B cell (primary cell): Measurements from ENCODE around the gene TEKT2. TPM values are rescaled to one million over a fixed set of nuclear protein-coding genes. Genes with fewer than 3 reads are reported as not detected.
A peak's percentile ranks its signal among the peaks of the same experiment; 100 is the strongest.

Experiments
- ATAC-seq: fragments of 200-7000 bp; cut with Tn5 transposase; one replicate; pipeline ENCODE4 v1.10.0; 2021; ENCODE audit warnings: low read depth, mild to moderate bottlenecking, moderate number of reproducible peaks, moderate library complexity
- CTCF ChIA-PET: fragments of 350-600 bp; sonication (Branson Sonifier 250); formaldehyde crosslinking; loops from one replicate; lab custom pipeline; 2021; ENCODE audit warnings: antibody characterized with exemption, inconsistent platforms; lab: Charles Lee
- POLR2A ChIA-PET: fragments of 350-600 bp; sonication (Branson Sonifier 250); formaldehyde crosslinking; loops from one replicate; lab custom pipeline; 2021; ENCODE audit warnings: antibody characterized with exemption; lab: Charles Lee
- DNase-seq: peaks from one replicate; pipeline ENCODE4 v3.0.0; 2013
- H2AFZ ChIP-seq: 2 replicates; pipeline ENCODE4 v1.6.1; 2012; ENCODE audit warnings: mild to moderate bottlenecking, low read depth, low read length; ENCODE audit not compliant: insufficient read depth, poor library complexity, severe bottlenecking
- H3K27ac ChIP-seq, 2 donors: 1 replicate in 1 of 2; 2 replicates in 1 of 2; pipeline ENCODE4 v1.5.1; 2012 to 2013; ENCODE audit warnings: low read length in 2 of 2, mild to moderate bottlenecking in 2 of 2, moderate library complexity in 1 of 2
- H3K27me3 ChIP-seq, 4 experiments: fragments of 200-600 bp in 1 of 4; sonication (generic) in 1 of 4; replicated peaks in 1 of 4; 1 replicate in 2 of 4; 2 replicates in 2 of 4; pipeline versions ENCODE4 v1.6.1 to v1.7.0; 2013 to 2016; ENCODE audit warnings: low read length in 3 of 4, mild to moderate bottlenecking in 2 of 4, mixed read lengths in 1 of 4, moderate library complexity in 1 of 4; ENCODE audit not compliant: insufficient read depth in 4 of 4, control insufficient read depth in 3 of 4; ENCODE audit errors: control extremely low read depth in 1 of 4
- H3K36me3 ChIP-seq, 2 experiments: replicated peaks in 1 of 2; 1 replicate in 1 of 2; 2 replicates in 1 of 2; pipeline versions ENCODE4 v1.6.1 to v1.7.1; 2013; ENCODE audit warnings: low read length in 1 of 2; ENCODE audit not compliant: insufficient read depth in 2 of 2, control insufficient read depth in 1 of 2; ENCODE audit errors: control extremely low read depth in 1 of 2, extremely low read depth in 1 of 2
- H3K4me1 ChIP-seq, 2 donors: fragments of 200-600 bp in 1 of 2; sonication (generic) in 1 of 2; 1 replicate in 1 of 2; 2 replicates in 1 of 2; pipeline versions ENCODE4 v1.5.1 to v1.6.1; 2013 to 2017; ENCODE audit warnings: low read length in 2 of 2; ENCODE audit not compliant: control insufficient read depth in 2 of 2, insufficient read depth in 2 of 2
- H3K4me2 ChIP-seq: replicated peaks from 2 replicates; pipeline ENCODE3; 2012; ENCODE audit warnings: mild to moderate bottlenecking, low read depth, low read length; ENCODE audit not compliant: poor library complexity, severe bottlenecking
- H3K4me3 ChIP-seq, 5 experiments: fragments of 200-600 bp in 1 of 5; sonication (generic) in 1 of 5; 1 replicate in 3 of 5; 2 replicates in 2 of 5; pipeline versions ENCODE4 v1.5.1 to v1.7.0; 2011 to 2016; ENCODE audit warnings: low read length in 4 of 5, mild to moderate bottlenecking in 4 of 5, low read depth in 2 of 5, control low read depth in 1 of 5, moderate library complexity in 1 of 5; ENCODE audit not compliant: insufficient read depth in 1 of 5; ENCODE audit errors: control extremely low read depth in 1 of 5, extremely low read depth in 1 of 5
- H3K79me2 ChIP-seq: fragments of 200-600 bp; sonication (generic); one replicate; pipeline ENCODE4 v1.6.0; 2016; ENCODE audit warnings: low read length; ENCODE audit not compliant: control insufficient read depth, insufficient read depth
- H3K9ac ChIP-seq: fragments of 200-600 bp; sonication (generic); 2 replicates; pipeline ENCODE4 v1.6.1; 2017; ENCODE audit warnings: mild to moderate bottlenecking, low read length, moderate library complexity
- H3K9me3 ChIP-seq, 3 donors: one replicate each; pipeline versions ENCODE4 v1.6.1 to v1.7.1; 2013; ENCODE audit warnings: low read length in 2 of 3; ENCODE audit not compliant: control insufficient read depth in 2 of 3, insufficient read depth in 1 of 3; ENCODE audit errors: control extremely low read depth in 1 of 3
- H4K20me1 ChIP-seq: 2 replicates; pipeline ENCODE4 v1.6.0; 2012; ENCODE audit warnings: mild to moderate bottlenecking, low read length; ENCODE audit not compliant: insufficient read depth, control insufficient read depth, poor library complexity, severe bottlenecking
- H3K27ac Mint-ChIP-seq: one replicate; pipeline ENCODE4 v1.8.0; 2021; ENCODE audit warnings: mixed read lengths
- H3K27me3 Mint-ChIP-seq: one replicate; pipeline ENCODE4 v1.8.0; 2021; ENCODE audit warnings: mixed read lengths
- H3K4me1 Mint-ChIP-seq: one replicate; pipeline ENCODE4 v1.8.0; 2021; ENCODE audit warnings: mixed read lengths
- H3K4me3 Mint-ChIP-seq: one replicate; pipeline ENCODE4 v1.8.0; 2021; ENCODE audit warnings: mixed read lengths
- H3K9me3 Mint-ChIP-seq: one replicate; pipeline ENCODE4 v1.8.0; 2022; ENCODE audit warnings: mixed read lengths; ENCODE audit not compliant: insufficient read depth
- EZH2 ChIP-seq: IDR thresholded peaks from 2 replicates; pipeline ENCODE4 v1.6.1; 2012; ENCODE audit warnings: borderline replicate concordance, low read depth, mild to moderate bottlenecking, moderate library complexity, low read length; ENCODE audit not compliant: insufficient read depth, poor library complexity, severe bottlenecking
- WGBS: methylation state at CpG from one replicate; pipeline ENCODE4 v1.1.5; 2013; ENCODE audit warnings: missing lambda C conversion rate; ENCODE audit not compliant: insufficient coverage; 5-methylcytosine and 5-hydroxymethylcytosine counted together
- intact Hi-C: fragments of 100-400 bp; cut with micrococcal nuclease; formaldehyde crosslinking; loops from one replicate; pipeline ENCODE4 v1.10.0; 2022
- polyA plus RNA-seq: library from polyadenylated mRNA; depleted of rRNA; stranded (reverse); fragments of >200 nt; gene quantifications from 2 replicates; pipeline ENCODE4 v1.2.3, GENCODE V29; 2012
- total RNA-seq, 2 donors: library from RNA; stranded (reverse); fragments of 120-200 nt in 1 of 2; gene quantifications; 1 replicate in 1 of 2; 2 replicates in 1 of 2; pipeline versions ENCODE4 v1.2.3 to v1.2.4, GENCODE V29; 2013 to 2022
- TF ChIP-seq, protein P1 (sequence below): fragments of 200-600 bp; IDR thresholded peaks from one replicate; pipeline ENCODE4 v1.8.0; 2022; ENCODE audit warnings: antibody characterized with exemption, mild to moderate bottlenecking

TEKT2 gene
- total and polyA plus RNA-seq, 2 donors (not counting 1 experiment from before 2014, with no cell fraction given) = not detected

DNA sequence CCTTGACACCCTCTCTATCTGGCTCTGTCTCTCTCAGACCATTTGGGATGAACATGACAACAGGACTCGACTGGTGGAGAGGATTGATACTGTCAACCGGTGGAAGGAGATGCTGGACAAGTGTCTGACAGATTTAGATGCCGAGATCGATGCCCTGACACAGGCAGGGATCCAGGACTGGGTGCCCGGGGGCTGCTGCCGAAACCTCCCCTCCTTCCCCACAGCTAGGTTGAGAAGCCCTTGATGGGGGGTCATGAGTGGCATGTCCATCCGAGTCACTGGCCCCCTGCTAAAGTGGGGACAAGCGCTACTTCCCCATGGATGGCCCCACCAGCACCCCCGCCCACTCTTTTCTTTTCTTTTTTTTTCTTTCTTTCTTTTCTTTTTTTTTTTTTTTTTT, 1.2 kb downstream of the TEKT2 start:
- TF ChIP-seq, protein P1, sequence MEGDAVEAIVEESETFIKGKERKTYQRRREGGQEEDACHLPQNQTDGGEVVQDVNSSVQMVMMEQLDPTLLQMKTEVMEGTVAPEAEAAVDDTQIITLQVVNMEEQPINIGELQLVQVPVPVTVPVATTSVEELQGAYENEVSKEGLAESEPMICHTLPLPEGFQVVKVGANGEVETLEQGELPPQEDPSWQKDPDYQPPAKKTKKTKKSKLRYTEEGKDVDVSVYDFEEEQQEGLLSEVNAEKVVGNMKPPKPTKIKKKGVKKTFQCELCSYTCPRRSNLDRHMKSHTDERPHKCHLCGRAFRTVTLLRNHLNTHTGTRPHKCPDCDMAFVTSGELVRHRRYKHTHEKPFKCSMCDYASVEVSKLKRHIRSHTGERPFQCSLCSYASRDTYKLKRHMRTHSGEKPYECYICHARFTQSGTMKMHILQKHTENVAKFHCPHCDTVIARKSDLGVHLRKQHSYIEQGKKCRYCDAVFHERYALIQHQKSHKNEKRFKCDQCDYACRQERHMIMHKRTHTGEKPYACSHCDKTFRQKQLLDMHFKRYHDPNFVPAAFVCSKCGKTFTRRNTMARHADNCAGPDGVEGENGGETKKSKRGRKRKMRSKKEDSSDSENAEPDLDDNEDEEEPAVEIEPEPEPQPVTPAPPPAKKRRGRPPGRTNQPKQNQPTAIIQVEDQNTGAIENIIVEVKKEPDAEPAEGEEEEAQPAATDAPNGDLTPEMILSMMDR = no peak
- TF ChIP-seq EZH2 = no peak
- peaks cover 0 to 25% (median 12%) of the 10 kb centered on the region in 4 experiments for H3K27me3 ChIP-seq
- ChIA-PET POLR2A (interaction anchor here (0.7 kb wide), 1 partner anchor 1413 kb away, joined by 8 read pairs; no protein-coding TSS in a partner anchor), CTCF (interaction anchor here (0.8 kb wide), 1 partner anchor 202 kb away, joined by 4 read pairs; the partner anchor contains the start of gene AGO1)
- 100% methylated on average over 3 of the region's 9 CpGs for WGBS
- H3K9ac ChIP-seq = no peak overlapping the region
- ATAC-seq (no peak), DNase-seq (no peak)
- intact Hi-C loops = no loop called here
- H3K27ac ChIP-seq = no peak overlapping the region
- no peak overlapping the region for H3K4me2 ChIP-seq
- H3K9me3 ChIP-seq = peaks cover 0 to 3% (median 0%) of the 10 kb centered on the region in 3 donors
- peaks cover 22% of the 10 kb centered on the region for H3K79me2 ChIP-seq
- peaks cover 25 to 31% of the 10 kb centered on the region in 2 donors for H3K4me1 ChIP-seq
- Mint-ChIP-seq H3K9me3 (no peaks in the 10 kb centered on the region), H3K27ac (no peak overlapping the region), H3K4me1 (peaks cover 16% of the 10 kb centered on the region), H3K4me3 (peak overlapping the region; percentile 32), H3K27me3 (peaks cover 32% of the 10 kb centered on the region)
- no peak overlapping the region for H2AFZ ChIP-seq
- H3K4me3 ChIP-seq = no peak overlapping the region
- no peaks in the 10 kb centered on the region for H3K36me3 ChIP-seq
- no peaks in the 10 kb centered on the region for H4K20me1 ChIP-seq

DNA sequence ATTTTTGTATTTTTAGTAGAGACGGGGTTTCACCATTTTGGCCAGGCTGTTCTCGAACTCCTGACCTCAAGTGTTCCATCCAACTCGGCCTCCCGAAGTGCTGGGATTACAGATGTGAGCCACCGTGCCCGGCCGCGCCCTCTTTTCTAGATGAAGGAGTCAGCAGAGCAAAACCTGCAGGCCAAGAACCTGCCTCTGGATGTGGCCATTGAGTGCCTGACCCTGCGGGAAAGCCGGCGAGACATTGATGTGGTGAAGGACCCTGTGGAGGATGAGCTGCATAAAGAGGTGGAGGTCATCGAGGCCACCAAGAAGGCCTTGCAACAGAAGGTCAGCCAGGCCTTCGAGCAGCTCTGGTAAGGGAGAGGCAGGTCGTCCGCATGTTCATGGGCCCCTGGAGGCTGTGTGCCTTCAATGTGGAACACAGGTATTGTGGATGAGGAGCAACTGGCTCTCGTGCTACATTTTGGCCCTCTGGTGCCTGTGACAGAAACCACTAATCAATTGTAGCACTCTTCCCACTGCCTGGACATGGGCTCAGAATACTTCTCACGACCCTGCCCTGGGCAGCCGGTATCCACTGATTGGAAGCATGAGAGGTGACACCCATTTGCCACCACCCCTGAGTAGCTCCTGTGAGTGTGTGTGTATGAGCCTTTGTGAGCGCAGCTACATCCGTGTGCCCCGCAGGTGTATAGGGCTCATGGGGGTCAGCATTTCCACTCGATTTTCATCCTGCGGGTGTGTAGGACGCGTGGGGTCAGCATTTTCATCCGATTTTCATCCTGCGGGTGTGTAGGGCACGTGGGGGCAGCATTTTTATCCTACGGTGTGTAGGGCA, 2.0 kb downstream of the TEKT2 start:
- H3K27ac ChIP-seq = no peak overlapping the region
- H3K4me3 ChIP-seq = no peak overlapping the region
- H3K4me2 ChIP-seq = no peak overlapping the region
- no peak overlapping the region for H2AFZ ChIP-seq
- intact Hi-C loops = no loop called here
- peaks cover 0 to 25% (median 12%) of the 10 kb centered on the region in 4 experiments for H3K27me3 ChIP-seq
- CTCF ChIA-PET = interaction anchor here (0.6 to 1.2 kb wide), 4 partner anchors 84 to 203 kb away, joined by 3 to 6 read pairs (median 4); partner anchors contain the start of gene AGO1
- H3K36me3 ChIP-seq = no peaks in the 10 kb centered on the region
- no peak overlapping the region for H3K9ac ChIP-seq
- POLR2A ChIA-PET = no interaction called here
- peaks cover 26 to 32% of the 10 kb centered on the region in 2 donors for H3K4me1 ChIP-seq
- peaks cover 29% of the 10 kb centered on the region for H3K79me2 ChIP-seq
- peaks cover 0 to 3% (median 0%) of the 10 kb centered on the region in 3 donors for H3K9me3 ChIP-seq
- 95% methylated on average over 27 of the region's 29 CpGs for WGBS
- H3K27me3 Mint-ChIP-seq = peaks cover 26% of the 10 kb centered on the region
- no peak for TF ChIP-seq EZH2
- TF ChIP-seq, protein P1 = no peak
- no peaks in the 10 kb centered on the region for H3K9me3 Mint-ChIP-seq
- DNase-seq (peak; percentile 15), ATAC-seq (no peak)
- H4K20me1 ChIP-seq = no peaks in the 10 kb centered on the region
- no peak overlapping the region for H3K27ac Mint-ChIP-seq
- H3K4me1 Mint-ChIP-seq = peaks cover 16% of the 10 kb centered on the region
- peak overlapping the region; percentile 59 for H3K4me3 Mint-ChIP-seq
